Left lung (tissue), 10 donors: ENCODE measurements around the gene FGGY. TPM values are rescaled to one million over a fixed set of nuclear protein-coding genes. Genes with fewer than 3 reads are reported as not detected.
A peak's percentile ranks its signal among the peaks of the same experiment; 100 is the strongest.

ENCODE experiments used
- ATAC-seq: fragments of 200-7000 bp; cut with Tn5 transposase; one replicate; pipeline ENCODE4 v1.9.1; 2020; ENCODE audit warnings: moderate library complexity
- DNase-seq, 4 donors: peaks; one replicate each; pipeline ENCODE4 v3.0.0-alpha.2; 2013 to 2020
- H3K27ac ChIP-seq, 2 donors: fragments of 200-600 bp; sonication (generic) in 1 of 2; one replicate each; pipeline versions ENCODE4 v1.5.0 to v1.8.0; 2020 to 2021
- H3K27me3 ChIP-seq, 2 donors: fragments of 200-600 bp; sonication (generic) in 1 of 2; one replicate each; pipeline versions ENCODE4 v1.5.0 to v1.8.0; 2020 to 2021
- H3K36me3 ChIP-seq, 2 donors: fragments of 200-600 bp; sonication (generic) in 1 of 2; one replicate each; pipeline versions ENCODE4 v1.5.0 to v1.8.0; 2020 to 2021
- H3K4me1 ChIP-seq, 2 donors: fragments of 200-600 bp; one replicate each; pipeline ENCODE4 v1.8.0; 2021
- H3K4me3 ChIP-seq, 2 donors: fragments of 200-600 bp; sonication (generic) in 1 of 2; one replicate each; pipeline versions ENCODE4 v1.5.0 to v1.8.0; 2020 to 2021; ENCODE audit warnings: mild to moderate bottlenecking in 1 of 2
- H3K9me3 ChIP-seq, 2 donors: fragments of 200-600 bp; sonication (generic) in 1 of 2; one replicate each; pipeline versions ENCODE4 v1.5.0 to v1.8.0; 2020 to 2021
- CTCF ChIP-seq, 2 donors: fragments of 200-600 bp; sonication (generic) in 1 of 2; IDR thresholded peaks; one replicate each; pipeline versions ENCODE4 v1.5.0 to v1.8.0; 2021; ENCODE audit warnings: antibody characterized with exemption in 2 of 2
- intact Hi-C, 2 donors: fragments of 100-400 bp; cut with DNase I; formaldehyde crosslinking; loops; one replicate each; pipeline versions ENCODE4 v1.11.2 to v1.14.2; 2022
- polyA plus RNA-seq, 6 donors: library from polyadenylated mRNA; unstranded; fragments of 120-200 nt; gene quantifications; one replicate each; pipeline ENCODE4 v1.2.1, GENCODE V29; 2013; ENCODE audit not compliant: insufficient read length in 6 of 6
- total RNA-seq, 2 donors: library from RNA; stranded (reverse); fragmentation: NEBNext Ultra II Directional; extraction: Animal tissue kit (Norgen Biotek cat#: 25700); gene quantifications; one replicate each; pipeline ENCODE4 v1.2.1, GENCODE V29; 2021
- donor health status: DM: no; HTN: yes; CAD: no.
- donor health status: DM: no; HTN: no; CAD: no.

FGGY gene
- total and polyA plus RNA-seq, 8 donors = 13.5 to 22.7 (median 18.4) TPM

GRCh38 chr1:59406437-59407164 is 109.7 kb downstream of the FGGY start:
- no peaks in the 10 kb centered on the region for H3K36me3 ChIP-seq
- no peaks in the 10 kb centered on the region for H3K27me3 ChIP-seq
- intact Hi-C loops = no loop called here
- ATAC-seq = no peak
- no peak overlapping the region for H3K27ac ChIP-seq
- peaks cover 0 to 5% of the 10 kb centered on the region in 2 donors for H3K9me3 ChIP-seq
- H3K4me3 ChIP-seq = no peak overlapping the region
- no peak for DNase-seq
- TF ChIP-seq CTCF (IDR thresholded peaks at IDR 0.05) = no peak
- peaks cover 0 to 16% of the 10 kb centered on the region in 2 donors for H3K4me1 ChIP-seq

GRCh38 chr1:59408608-59409240 is 111.8 kb downstream of the FGGY start:
- Histone ChIP-seq H3K4me1 (peaks cover 0 to 21% of the 10 kb centered on the region in 2 donors), H3K9me3 (peaks cover 0 to 5% of the 10 kb centered on the region in 2 donors), H3K36me3 (no peaks in the 10 kb centered on the region), H3K27me3 (no peaks in the 10 kb centered on the region), H3K27ac (peak overlapping the region in 1 of 2 donors; percentile 29), H3K4me3 (no peak overlapping the region)
- DNase-seq (peak in 2 of 4 donors; percentile 39 to 68), ATAC-seq (peak; percentile 84)
- no peak for TF ChIP-seq CTCF (IDR thresholded peaks at IDR 0.05)
- intact Hi-C loops = no loop called here

GRCh38 chr1:59409549-59409948 is 112.7 kb downstream of the FGGY start:
- Histone ChIP-seq H3K36me3 (no peaks in the 10 kb centered on the region), H3K4me1 (peaks cover 0 to 21% of the 10 kb centered on the region in 2 donors), H3K4me3 (no peak overlapping the region), H3K27ac (no peak overlapping the region), H3K27me3 (no peaks in the 10 kb centered on the region), H3K9me3 (peaks cover 0 to 5% of the 10 kb centered on the region in 2 donors)
- no peak for ATAC-seq
- intact Hi-C loops = no loop called here
- no peak for TF ChIP-seq CTCF (IDR thresholded peaks at IDR 0.05)
- no peak for DNase-seq

- intact Hi-C loops = no loop called here
- no peak overlapping the region for H3K4me3 ChIP-seq
- no peak for ATAC-seq
Measured at GRCh38 chr1:59409986-59410385, 113.1 kb downstream of the FGGY start.

More at GRCh38 chr1:59409986-59410385, 113.1 kb downstream of the FGGY start:
- no peak for TF ChIP-seq CTCF (IDR thresholded peaks at IDR 0.05)
- Histone ChIP-seq H3K36me3 (no peaks in the 10 kb centered on the region), H3K27me3 (no peaks in the 10 kb centered on the region), H3K4me1 (peaks cover 0 to 21% of the 10 kb centered on the region in 2 donors), H3K27ac (no peak overlapping the region), H3K9me3 (peaks cover 0 to 5% of the 10 kb centered on the region in 2 donors)
- DNase-seq = no peak
